ENCODE measurements around the gene MCEE.

- no peak for TF ChIP-seq CTCF (IDR thresholded peaks at IDR 0.05; ENCODE audit: extremely low read depth in 1 of 2, insufficient read depth in 1 of 2, low read depth in 1 of 2, low read length in 2 of 2)
- no peak for TF ChIP-seq POLR2AphosphoS5 (IDR thresholded peaks at IDR 0.05; ENCODE audit: insufficient read depth, low read depth, low read length)
- no peak for TF ChIP-seq EZH2 (IDR thresholded peaks at IDR 0.05; ENCODE audit: borderline replicate concordance, low read depth, low read length, severe bottlenecking)
- TF ChIP-seq FOS (IDR thresholded peaks at IDR 0.05; ENCODE audit: borderline replicate concordance, insufficient read depth, low read length): no peak
- TF ChIP-seq MAX (IDR thresholded peaks at IDR 0.05; ENCODE audit: insufficient read depth, insufficient read length): no peak
- no peak for TF ChIP-seq POLR2A (IDR thresholded peaks at IDR 0.05; ENCODE audit: low read depth, low read length)
- TF ChIP-seq MYC (IDR thresholded peaks at IDR 0.05; ENCODE audit: low read depth, low read length): no peak
- no peak for TF ChIP-seq JUN (IDR thresholded peaks at IDR 0.05; ENCODE audit: borderline replicate concordance, insufficient read depth, insufficient read length, low read depth)
These were observed 63.2 kb downstream of the MCEE start for GRCh38 chr2:71066856-71067255.
